Tibial nerve (tissue), 4 donors: ENCODE results near the gene TPCN1. TPM values are rescaled to one million over a fixed set of nuclear protein-coding genes. Genes with fewer than 3 reads are reported as not detected.

Experiments used
- DNase-seq, 2 donors: peaks; one replicate each; pipeline ENCODE4 v3.0.0-alpha.2; 2019; ENCODE audit warnings: low spot score in 2 of 2
- H3K27ac ChIP-seq, 4 donors: fragments of 200-600 bp; sonication (generic) in 3 of 4; one replicate each; pipeline ENCODE4 v1.5.1; 2017 to 2019; ENCODE audit warnings: mild to moderate bottlenecking in 1 of 4
- H3K27me3 ChIP-seq, 2 donors: fragments of 200-600 bp; sonication (generic) in 1 of 2; one replicate each; pipeline versions ENCODE4 v1.5.1 to v1.6.0; 2017 to 2019
- H3K36me3 ChIP-seq, 3 donors: fragments of 200-600 bp; sonication (generic); one replicate each; pipeline ENCODE4 v1.5.1; 2018 to 2019
- H3K4me1 ChIP-seq, 4 donors: fragments of 200-600 bp; sonication (generic) in 3 of 4; one replicate each; pipeline ENCODE4 v1.5.1; 2017 to 2019
- H3K4me3 ChIP-seq, 4 donors: fragments of 200-600 bp; sonication (generic) in 3 of 4; one replicate each; pipeline ENCODE4 v1.5.1; 2017 to 2019; ENCODE audit warnings: mild to moderate bottlenecking in 1 of 4, moderate library complexity in 1 of 4
- H3K9me3 ChIP-seq, 4 donors: fragments of 200-600 bp; sonication (generic) in 3 of 4; one replicate each; pipeline ENCODE4 v1.5.1; 2017 to 2019
- EP300 ChIP-seq, 2 donors: sonication (generic); formaldehyde crosslinking; IDR thresholded peaks; one replicate each; pipeline ENCODE4 v1.6.1; 2017; ENCODE audit warnings: antibody characterized with exemption in 2 of 2, mild to moderate bottlenecking in 1 of 2
- POLR2A ChIP-seq, 2 donors: fragments of 450-650 bp; IDR thresholded peaks; one replicate each; pipeline ENCODE4 v1.6.1; 2017; ENCODE audit warnings: antibody characterized with exemption in 2 of 2, mild to moderate bottlenecking in 2 of 2, moderate library complexity in 2 of 2
- WGBS, 2 donors: methylation state at CpG; one replicate each; pipeline ENCODE4 v1.1.5; 2018; 5-methylcytosine and 5-hydroxymethylcytosine counted together
- total RNA-seq, 4 donors: library from RNA; depleted of rRNA; stranded (reverse); fragments of >200 nt; gene quantifications; one replicate each; pipeline ENCODE4 v1.1.0, GENCODE V29; 2016
- TF ChIP-seq, protein P1 (sequence below), 5 experiments: fragments of 200-600 bp in 3 of 5; fragments of 450-650 bp in 2 of 5; sonication (generic) in 3 of 5; IDR thresholded peaks; one replicate each; pipeline ENCODE4 v1.5.1; 2016 to 2019; ENCODE audit warnings: antibody characterized with exemption in 5 of 5, mild to moderate bottlenecking in 3 of 5, moderate library complexity in 2 of 5

TPCN1 gene
- total RNA-seq, 4 donors from 2014 or later, result 62.7 to 77.6 (median 69.8) TPM

- TF ChIP-seq, protein P1, sequence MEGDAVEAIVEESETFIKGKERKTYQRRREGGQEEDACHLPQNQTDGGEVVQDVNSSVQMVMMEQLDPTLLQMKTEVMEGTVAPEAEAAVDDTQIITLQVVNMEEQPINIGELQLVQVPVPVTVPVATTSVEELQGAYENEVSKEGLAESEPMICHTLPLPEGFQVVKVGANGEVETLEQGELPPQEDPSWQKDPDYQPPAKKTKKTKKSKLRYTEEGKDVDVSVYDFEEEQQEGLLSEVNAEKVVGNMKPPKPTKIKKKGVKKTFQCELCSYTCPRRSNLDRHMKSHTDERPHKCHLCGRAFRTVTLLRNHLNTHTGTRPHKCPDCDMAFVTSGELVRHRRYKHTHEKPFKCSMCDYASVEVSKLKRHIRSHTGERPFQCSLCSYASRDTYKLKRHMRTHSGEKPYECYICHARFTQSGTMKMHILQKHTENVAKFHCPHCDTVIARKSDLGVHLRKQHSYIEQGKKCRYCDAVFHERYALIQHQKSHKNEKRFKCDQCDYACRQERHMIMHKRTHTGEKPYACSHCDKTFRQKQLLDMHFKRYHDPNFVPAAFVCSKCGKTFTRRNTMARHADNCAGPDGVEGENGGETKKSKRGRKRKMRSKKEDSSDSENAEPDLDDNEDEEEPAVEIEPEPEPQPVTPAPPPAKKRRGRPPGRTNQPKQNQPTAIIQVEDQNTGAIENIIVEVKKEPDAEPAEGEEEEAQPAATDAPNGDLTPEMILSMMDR (IDR thresholded peaks at IDR 0.05), result no peak
- no peak for TF ChIP-seq POLR2A (IDR thresholded peaks at IDR 0.05)
- no peak for TF ChIP-seq EP300 (IDR thresholded peaks at IDR 0.05)
- no peak overlapping the region for H3K27ac ChIP-seq
- H3K9me3 ChIP-seq, result no peaks in the 10 kb centered on the region
- H3K36me3 ChIP-seq, result peaks cover 0 to 33% (median 0%) of the 10 kb centered on the region in 3 donors
- H3K4me1 ChIP-seq, result peaks cover 0 to 78% (median 33%) of the 10 kb centered on the region in 4 donors
- no peaks in the 10 kb centered on the region for H3K27me3 ChIP-seq
- DNase-seq, result no peak
- WGBS, 2 donors, result 97% methylated on average over 4 of the region's 4 CpGs
- no peak overlapping the region for H3K4me3 ChIP-seq
These were observed 3.7 kb downstream of the TPCN1 start for GRCh38 chr12:113224955-113225354.

DNA sequence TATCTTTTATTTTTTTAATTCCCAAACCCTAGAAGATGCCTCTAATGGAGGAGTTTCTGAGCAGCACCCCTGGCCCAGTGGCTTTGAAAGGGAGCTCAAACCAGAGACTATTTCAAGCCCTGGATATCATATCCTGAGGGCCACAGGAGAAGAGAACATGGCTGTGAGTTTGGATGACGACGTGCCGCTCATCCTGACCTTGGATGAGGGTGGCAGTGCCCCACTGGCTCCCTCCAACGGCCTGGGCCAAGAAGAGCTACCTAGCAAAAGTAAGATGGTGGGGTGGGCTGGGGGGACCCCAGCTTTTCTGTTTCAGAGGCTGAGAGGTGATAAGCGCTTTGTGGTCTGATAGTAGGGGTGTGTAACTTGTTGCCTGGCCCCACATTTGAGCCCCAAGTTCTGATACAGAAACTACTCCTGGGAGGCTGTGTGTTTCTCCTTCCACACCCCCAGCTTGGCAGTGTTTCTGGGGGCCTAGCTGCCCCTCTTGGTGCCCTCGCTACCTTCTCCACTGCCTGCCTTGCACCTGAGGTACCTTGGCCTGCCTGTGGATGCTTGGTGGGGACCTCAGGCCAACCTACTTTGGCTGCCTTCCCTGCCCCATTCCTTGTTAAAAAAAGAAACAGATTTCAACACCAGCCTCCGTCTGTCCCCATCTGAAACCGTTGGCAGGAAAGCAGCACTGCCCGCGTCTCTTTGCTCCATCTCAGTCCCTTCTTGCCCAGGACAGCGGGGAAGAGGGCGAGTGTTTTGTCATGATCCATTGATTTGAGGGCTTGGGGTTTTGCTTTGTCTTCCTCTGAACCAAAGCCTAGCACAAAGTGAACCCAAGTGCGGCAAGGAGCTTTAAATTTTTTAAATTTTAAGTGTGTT, 5.7 kb downstream of the TPCN1 start:
- H3K27me3 ChIP-seq, result no peaks in the 10 kb centered on the region
- no peak overlapping the region for H3K4me3 ChIP-seq
- TF ChIP-seq EP300 (IDR thresholded peaks at IDR 0.05), result no peak
- peak overlapping the region in 2 of 4 donors; percentile 45 to 56 for H3K27ac ChIP-seq
- H3K36me3 ChIP-seq, result peaks cover 0 to 53% (median 0%) of the 10 kb centered on the region in 3 donors
- H3K4me1 ChIP-seq, result peaks cover 0 to 79% (median 29%) of the 10 kb centered on the region in 4 donors
- H3K9me3 ChIP-seq, result no peaks in the 10 kb centered on the region
- WGBS, 2 donors, result 81 to 85% methylated on average over 13 of the region's 13 CpGs
- DNase-seq, result no peak

- peak overlapping the region in 2 of 4 donors; percentile 24 to 33 for H3K27ac ChIP-seq
- H3K36me3 ChIP-seq, result peaks cover 0 to 62% (median 0%) of the 10 kb centered on the region in 3 donors
- no peaks in the 10 kb centered on the region for H3K9me3 ChIP-seq
- no peaks in the 10 kb centered on the region for H3K27me3 ChIP-seq
- no peak overlapping the region for H3K4me3 ChIP-seq
- peaks cover 0 to 77% (median 20%) of the 10 kb centered on the region in 4 donors for H3K4me1 ChIP-seq
- no peak for DNase-seq
- WGBS, 2 donors, result 72 to 79% methylated on average over 5 of the region's 5 CpGs
- TF ChIP-seq, protein P1 (IDR thresholded peaks at IDR 0.05), result no peak
- TF ChIP-seq POLR2A (IDR thresholded peaks at IDR 0.05) (no peak), EP300 (IDR thresholded peaks at IDR 0.05) (no peak)
These were observed 6.6 kb downstream of the TPCN1 start for GRCh38 chr12:113227686-113228391.

GRCh38 chr12:113228394-113229028, 7.2 kb downstream of the TPCN1 start:
- TF ChIP-seq, protein P1 (IDR thresholded peaks at IDR 0.05), result no peak
- TF ChIP-seq POLR2A (IDR thresholded peaks at IDR 0.05) (no peak), EP300 (IDR thresholded peaks at IDR 0.05) (no peak)
- peak overlapping the region in 2 of 4 donors; percentile 19 to 24 for H3K27ac ChIP-seq
- peaks cover 0 to 76% (median 15%) of the 10 kb centered on the region in 4 donors for H3K4me1 ChIP-seq
- 74 to 79% methylated on average over 5 of the region's 5 CpGs for WGBS, 2 donors
- H3K36me3 ChIP-seq, result peaks cover 0 to 69% (median 0%) of the 10 kb centered on the region in 3 donors
- H3K9me3 ChIP-seq, result no peaks in the 10 kb centered on the region
- no peak overlapping the region for H3K4me3 ChIP-seq
- no peaks in the 10 kb centered on the region for H3K27me3 ChIP-seq
- DNase-seq, result no peak
